B cell (primary cell): Measurements from ENCODE around the gene PKP1. TPM values are rescaled to one million over a fixed set of nuclear protein-coding genes. Genes with fewer than 3 reads are reported as not detected.

Experiments
- ATAC-seq: fragments of 200-7000 bp; cut with Tn5 transposase; one replicate; pipeline ENCODE4 v1.10.0; 2021; ENCODE audit warnings: low read depth, mild to moderate bottlenecking, moderate number of reproducible peaks, moderate library complexity
- CTCF ChIA-PET: fragments of 350-600 bp; sonication (Branson Sonifier 250); formaldehyde crosslinking; loops from one replicate; lab custom pipeline; 2021; ENCODE audit warnings: antibody characterized with exemption, inconsistent platforms; lab: Charles Lee
- POLR2A ChIA-PET: fragments of 350-600 bp; sonication (Branson Sonifier 250); formaldehyde crosslinking; loops from one replicate; lab custom pipeline; 2021; ENCODE audit warnings: antibody characterized with exemption; lab: Charles Lee
- DNase-seq: peaks from one replicate; pipeline ENCODE4 v3.0.0; 2013
- H2AFZ ChIP-seq: 2 replicates; pipeline ENCODE4 v1.6.1; 2012; ENCODE audit warnings: mild to moderate bottlenecking, low read depth, low read length; ENCODE audit not compliant: insufficient read depth, poor library complexity, severe bottlenecking
- H3K27ac ChIP-seq, 2 donors: 1 replicate in 1 of 2; 2 replicates in 1 of 2; pipeline ENCODE4 v1.5.1; 2012 to 2013; ENCODE audit warnings: low read length in 2 of 2, mild to moderate bottlenecking in 2 of 2, moderate library complexity in 1 of 2
- H3K27me3 ChIP-seq, 4 experiments: fragments of 200-600 bp in 1 of 4; sonication (generic) in 1 of 4; replicated peaks in 1 of 4; 1 replicate in 2 of 4; 2 replicates in 2 of 4; pipeline versions ENCODE4 v1.6.1 to v1.7.0; 2013 to 2016; ENCODE audit warnings: low read length in 3 of 4, mild to moderate bottlenecking in 2 of 4, mixed read lengths in 1 of 4, moderate library complexity in 1 of 4; ENCODE audit not compliant: insufficient read depth in 4 of 4, control insufficient read depth in 3 of 4; ENCODE audit errors: control extremely low read depth in 1 of 4
- H3K36me3 ChIP-seq, 2 experiments: replicated peaks in 1 of 2; 1 replicate in 1 of 2; 2 replicates in 1 of 2; pipeline versions ENCODE4 v1.6.1 to v1.7.1; 2013; ENCODE audit warnings: low read length in 1 of 2; ENCODE audit not compliant: insufficient read depth in 2 of 2, control insufficient read depth in 1 of 2; ENCODE audit errors: control extremely low read depth in 1 of 2, extremely low read depth in 1 of 2
- H3K4me1 ChIP-seq, 2 donors: fragments of 200-600 bp in 1 of 2; sonication (generic) in 1 of 2; 1 replicate in 1 of 2; 2 replicates in 1 of 2; pipeline versions ENCODE4 v1.5.1 to v1.6.1; 2013 to 2017; ENCODE audit warnings: low read length in 2 of 2; ENCODE audit not compliant: control insufficient read depth in 2 of 2, insufficient read depth in 2 of 2
- H3K4me2 ChIP-seq: replicated peaks from 2 replicates; pipeline ENCODE3; 2012; ENCODE audit warnings: mild to moderate bottlenecking, low read depth, low read length; ENCODE audit not compliant: poor library complexity, severe bottlenecking
- H3K4me3 ChIP-seq, 5 experiments: fragments of 200-600 bp in 1 of 5; sonication (generic) in 1 of 5; 1 replicate in 3 of 5; 2 replicates in 2 of 5; pipeline versions ENCODE4 v1.5.1 to v1.7.0; 2011 to 2016; ENCODE audit warnings: low read length in 4 of 5, mild to moderate bottlenecking in 4 of 5, low read depth in 2 of 5, control low read depth in 1 of 5, moderate library complexity in 1 of 5; ENCODE audit not compliant: insufficient read depth in 1 of 5; ENCODE audit errors: control extremely low read depth in 1 of 5, extremely low read depth in 1 of 5
- H3K79me2 ChIP-seq: fragments of 200-600 bp; sonication (generic); one replicate; pipeline ENCODE4 v1.6.0; 2016; ENCODE audit warnings: low read length; ENCODE audit not compliant: control insufficient read depth, insufficient read depth
- H3K9ac ChIP-seq: fragments of 200-600 bp; sonication (generic); 2 replicates; pipeline ENCODE4 v1.6.1; 2017; ENCODE audit warnings: mild to moderate bottlenecking, low read length, moderate library complexity
- H3K9me3 ChIP-seq, 3 donors: one replicate each; pipeline versions ENCODE4 v1.6.1 to v1.7.1; 2013; ENCODE audit warnings: low read length in 2 of 3; ENCODE audit not compliant: control insufficient read depth in 2 of 3, insufficient read depth in 1 of 3; ENCODE audit errors: control extremely low read depth in 1 of 3
- H4K20me1 ChIP-seq: 2 replicates; pipeline ENCODE4 v1.6.0; 2012; ENCODE audit warnings: mild to moderate bottlenecking, low read length; ENCODE audit not compliant: insufficient read depth, control insufficient read depth, poor library complexity, severe bottlenecking
- H3K27ac Mint-ChIP-seq: one replicate; pipeline ENCODE4 v1.8.0; 2021; ENCODE audit warnings: mixed read lengths
- H3K27me3 Mint-ChIP-seq: one replicate; pipeline ENCODE4 v1.8.0; 2021; ENCODE audit warnings: mixed read lengths
- H3K4me1 Mint-ChIP-seq: one replicate; pipeline ENCODE4 v1.8.0; 2021; ENCODE audit warnings: mixed read lengths
- H3K4me3 Mint-ChIP-seq: one replicate; pipeline ENCODE4 v1.8.0; 2021; ENCODE audit warnings: mixed read lengths
- H3K9me3 Mint-ChIP-seq: one replicate; pipeline ENCODE4 v1.8.0; 2022; ENCODE audit warnings: mixed read lengths; ENCODE audit not compliant: insufficient read depth
- CTCF ChIP-seq: fragments of 200-600 bp; IDR thresholded peaks from one replicate; pipeline ENCODE4 v1.8.0; 2022; ENCODE audit warnings: antibody characterized with exemption, mild to moderate bottlenecking
- EZH2 ChIP-seq: IDR thresholded peaks from 2 replicates; pipeline ENCODE4 v1.6.1; 2012; ENCODE audit warnings: borderline replicate concordance, low read depth, mild to moderate bottlenecking, moderate library complexity, low read length; ENCODE audit not compliant: insufficient read depth, poor library complexity, severe bottlenecking
- WGBS: methylation state at CpG from one replicate; pipeline ENCODE4 v1.1.5; 2013; ENCODE audit warnings: missing lambda C conversion rate; ENCODE audit not compliant: insufficient coverage; 5-methylcytosine and 5-hydroxymethylcytosine counted together
- intact Hi-C: fragments of 100-400 bp; cut with micrococcal nuclease; formaldehyde crosslinking; loops from one replicate; pipeline ENCODE4 v1.10.0; 2022
- polyA plus RNA-seq: library from polyadenylated mRNA; depleted of rRNA; stranded (reverse); fragments of >200 nt; gene quantifications from 2 replicates; pipeline ENCODE4 v1.2.3, GENCODE V29; 2012
- total RNA-seq, 2 donors: library from RNA; stranded (reverse); fragments of 120-200 nt in 1 of 2; gene quantifications; 1 replicate in 1 of 2; 2 replicates in 1 of 2; pipeline versions ENCODE4 v1.2.3 to v1.2.4, GENCODE V29; 2013 to 2022

The PKP1 gene
- total and polyA plus RNA-seq, 2 donors (not counting 1 experiment from before 2014, with no cell fraction given) = not detected

GRCh38 chr1:201331166-201331565 lies 47.9 kb downstream of the PKP1 start:
- no peaks in the 10 kb centered on the region for H3K4me1 ChIP-seq
- TF ChIP-seq CTCF (no peak), EZH2 (no peak)
- DNase-seq (no peak), ATAC-seq (no peak)
- H2AFZ ChIP-seq = no peak overlapping the region
- H3K27ac ChIP-seq = no peak overlapping the region
- H4K20me1 ChIP-seq = no peaks in the 10 kb centered on the region
- POLR2A ChIA-PET = no interaction called here
- no peaks in the 10 kb centered on the region for H3K36me3 ChIP-seq
- H3K4me1 Mint-ChIP-seq = no peaks in the 10 kb centered on the region
- CTCF ChIA-PET = no interaction called here
- H3K79me2 ChIP-seq = no peaks in the 10 kb centered on the region
- intact Hi-C loops = no loop called here
- H3K27me3 ChIP-seq = peaks cover 0 to 3% (median 0%) of the 10 kb centered on the region in 4 experiments
- no peak overlapping the region for H3K27ac Mint-ChIP-seq
- no peaks in the 10 kb centered on the region for H3K9me3 Mint-ChIP-seq
- WGBS = 70% methylated on average over 2 of the region's 7 CpGs
- no peak overlapping the region for H3K9ac ChIP-seq
- H3K4me3 Mint-ChIP-seq = no peak overlapping the region
- H3K27me3 Mint-ChIP-seq = peaks cover 17% of the 10 kb centered on the region
- H3K4me3 ChIP-seq = no peak overlapping the region
- no peak overlapping the region for H3K4me2 ChIP-seq
- H3K9me3 ChIP-seq = no peaks in the 10 kb centered on the region

- no peak overlapping the region for H3K27ac ChIP-seq
- Mint-ChIP-seq H3K9me3 (no peaks in the 10 kb centered on the region), H3K27me3 (peaks cover 9% of the 10 kb centered on the region), H3K27ac (no peak overlapping the region), H3K4me3 (no peak overlapping the region), H3K4me1 (no peaks in the 10 kb centered on the region)
- no peak overlapping the region for H3K4me2 ChIP-seq
- no peak overlapping the region for H2AFZ ChIP-seq
- no peak overlapping the region for H3K4me3 ChIP-seq
- no peaks in the 10 kb centered on the region for H3K9me3 ChIP-seq
- no peaks in the 10 kb centered on the region for H3K36me3 ChIP-seq
- H4K20me1 ChIP-seq = no peaks in the 10 kb centered on the region
- H3K4me1 ChIP-seq = no peaks in the 10 kb centered on the region
- DNase-seq (no peak), ATAC-seq (no peak)
- TF ChIP-seq EZH2 = no peak
- TF ChIP-seq CTCF = no peak
- H3K27me3 ChIP-seq = peaks cover 0 to 3% (median 0%) of the 10 kb centered on the region in 4 experiments
- intact Hi-C loops = no loop called here
- ChIA-PET POLR2A (no interaction called here), CTCF (no interaction called here)
- H3K9ac ChIP-seq = no peak overlapping the region
- 90% methylated on average over 8 of the region's 8 CpGs for WGBS
- H3K79me2 ChIP-seq = no peaks in the 10 kb centered on the region
These were observed 48.7 kb downstream of the PKP1 start for GRCh38 chr1:201332021-201332420.
